Pancreas (tissue), 10 donors: ENCODE measurements around the gene MRC1. TPM values are rescaled to one million over a fixed set of nuclear protein-coding genes. Genes with fewer than 3 reads are reported as not detected.

Experiments used
- ATAC-seq, 4 donors: fragments of 200-7000 bp; cut with Tn5 transposase; one replicate each; pipeline versions ENCODE4 v1.8.0 to v1.9.1; 2020; ENCODE audit warnings: mild to moderate bottlenecking in 4 of 4, moderate library complexity in 4 of 4
- DNase-seq, 6 donors: peaks; one replicate each; pipeline ENCODE4 v3.0.0-alpha.2; 2020
- FAIRE-seq: peaks from 2 replicates; lab custom pipeline; 2012; peaks lifted over from hg19 to GRCh38; lab: Jason Lieb, UNC
- H3K27ac ChIP-seq, 4 donors: fragments of 200-600 bp; sonication (generic); 1 replicate in 3 of 4; 2 replicates in 1 of 4; pipeline versions ENCODE4 v1.5.0 to v1.8.0; 2020
- H3K27me3 ChIP-seq, 4 donors: fragments of 200-600 bp; one replicate each; pipeline ENCODE4 v1.8.0; 2021
- H3K36me3 ChIP-seq, 3 donors: fragments of 200-600 bp; sonication (generic) in 1 of 3; one replicate each; pipeline versions ENCODE4 v1.5.0 to v1.8.0; 2020 to 2021
- H3K4me1 ChIP-seq, 3 donors: fragments of 200-600 bp; one replicate each; pipeline ENCODE4 v1.8.0; 2021
- H3K4me3 ChIP-seq, 4 donors: fragments of 200-600 bp; sonication (generic) in 2 of 4; one replicate each; pipeline versions ENCODE4 v1.5.0 to v1.8.0; 2020 to 2021
- H3K9me3 ChIP-seq, 4 donors: fragments of 200-600 bp; one replicate each; pipeline ENCODE4 v1.8.0; 2021
- CTCF ChIP-seq, 4 donors: fragments of 200-600 bp; sonication (generic) in 3 of 4; IDR thresholded peaks; one replicate each; pipeline versions ENCODE4 v1.5.0 to v1.8.0; 2021; ENCODE audit warnings: antibody characterized with exemption in 4 of 4
- WGBS, 2 donors: extraction: QIAGEN DNeasy Blood & Tissue Kit; methylation state at CpG; one replicate each; pipeline ENCODE4 v1.1.7; 2013; 5-methylcytosine and 5-hydroxymethylcytosine counted together
- intact Hi-C, 3 donors: fragments of 100-400 bp; cut with DNase I; formaldehyde crosslinking; loops; one replicate each; pipeline versions ENCODE4 v1.11.1 to v1.14.2; 2022
- polyA plus RNA-seq, 2 donors: library from polyadenylated mRNA; stranded (reverse); fragments of 200-250 nt; gene quantifications; one replicate each; pipeline ENCODE4 v1.2.3, GENCODE V29; 2013
- total RNA-seq, 6 donors: library from RNA; stranded (reverse); fragmentation: NEBNext Ultra II Directional in 4 of 6; extraction: Animal tissue kit (Norgen Biotek cat#: 25700) in 4 of 6; gene quantifications; one replicate each; pipeline versions ENCODE4 v1.2.1 to v1.2.4, GENCODE V29; 2021 to 2023
- donor health status: healthy with polysubstance abuse.
- donor health status: DM: no; HTN: no; CAD: no; lungs with moderate emphysema.
- donor health status: DM: no; HTN: no; CAD: no.
- donor health status: control.
- donor health status: control.
- donor health status: Bipolar disorder and iron deficiency.
- donor health status: DM: yes; HTN: yes; CAD: no.
- donor health status: DM: no; HTN: no; CAD: no.
- donor health status: DM: no; HTN: no; CAD: no.
- donor health status: DM: yes; HTN: yes; CAD: no.

Gene MRC1
- total and polyA plus RNA-seq, 8 donors = 1.2 to 23.6 (median 3.1) TPM

- H3K27ac ChIP-seq = no peak overlapping the region
- ATAC-seq = no peak
- no peak for TF ChIP-seq CTCF (IDR thresholded peaks at IDR 0.05)
- no peaks in the 10 kb centered on the region for H3K27me3 ChIP-seq
- no peak overlapping the region for H3K4me3 ChIP-seq
- H3K9me3 ChIP-seq = no peaks in the 10 kb centered on the region
- intact Hi-C loops = no loop called here
- no peaks in the 10 kb centered on the region for H3K36me3 ChIP-seq
- DNase-seq = no peak
- H3K4me1 ChIP-seq = no peaks in the 10 kb centered on the region
- 82 to 89% methylated on average over 10 of the region's 10 CpGs for WGBS, 2 donors
- FAIRE-seq = no peak
Observed at GRCh38 chr10:17866346-17866745, 57.2 kb downstream of the MRC1 start.

DNA sequence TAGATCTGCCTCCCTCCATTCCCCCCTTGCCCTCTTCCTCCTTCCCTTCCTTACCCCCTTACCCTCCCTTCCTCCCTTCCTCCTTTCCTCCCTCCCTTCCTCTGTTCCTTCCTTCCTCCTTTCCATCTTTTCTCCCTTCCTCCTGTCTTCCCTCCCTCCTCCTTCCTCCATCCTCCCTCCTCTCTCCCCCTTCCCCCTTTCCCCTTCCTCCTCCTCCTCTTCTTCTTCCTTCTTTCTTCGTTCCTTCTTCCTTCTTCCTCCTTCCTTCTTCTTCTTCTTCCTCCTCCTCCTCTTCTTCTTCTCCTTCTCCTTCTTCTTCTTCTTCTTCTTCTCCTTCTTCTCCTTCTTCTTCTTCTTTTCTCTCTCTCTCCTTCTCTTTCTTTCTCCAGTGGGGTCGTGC lies 57.9 kb downstream of the MRC1 start:
- Histone ChIP-seq H3K9me3 (no peaks in the 10 kb centered on the region), H3K4me3 (no peak overlapping the region)
- intact Hi-C loops = no loop called here

DNA sequence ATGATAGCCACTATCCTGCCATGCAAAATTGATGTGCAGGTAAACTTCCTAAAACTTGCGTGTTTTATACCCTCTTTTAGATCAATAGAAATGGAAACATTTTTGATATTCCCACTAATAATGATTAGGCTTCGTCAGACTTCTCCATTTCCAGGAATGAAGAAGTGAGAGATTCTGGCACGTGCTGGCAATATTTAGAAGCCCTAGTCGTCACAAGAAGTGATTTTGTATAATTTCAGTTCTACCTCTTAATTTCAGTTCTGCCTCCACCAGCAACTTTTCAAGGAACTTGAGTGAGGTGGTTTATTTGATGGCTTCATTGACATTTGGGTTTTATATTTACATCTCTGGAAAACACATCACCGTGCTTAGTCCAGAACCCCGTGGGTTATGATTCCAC lies 61.9 kb downstream of the MRC1 start:
- Histone ChIP-seq H3K4me1 (peaks cover 0 to 6% (median 0%) of the 10 kb centered on the region in 3 donors), H3K36me3 (no peaks in the 10 kb centered on the region), H3K9me3 (no peaks in the 10 kb centered on the region), H3K27me3 (no peaks in the 10 kb centered on the region), H3K27ac (no peak overlapping the region), H3K4me3 (no peak overlapping the region)
- TF ChIP-seq CTCF (IDR thresholded peaks at IDR 0.05) = no peak
- no peak for ATAC-seq
- no peak for FAIRE-seq
- intact Hi-C loops = loop anchor here in 1 of 3 donors (5.0 kb wide), 1 partner anchor 259 kb away; no protein-coding TSS in a partner anchor
- DNase-seq = no peak
- WGBS, 2 donors = 82 to 87% methylated on average over 6 of the region's 6 CpGs

More for the DNA sequence above, 57.9 kb downstream of the MRC1 start:
- H3K27me3 ChIP-seq = no peaks in the 10 kb centered on the region
- DNase-seq = no peak
- no peak overlapping the region for H3K27ac ChIP-seq
- FAIRE-seq = no peak
- no peaks in the 10 kb centered on the region for H3K36me3 ChIP-seq
- no peaks in the 10 kb centered on the region for H3K4me1 ChIP-seq
- TF ChIP-seq CTCF (IDR thresholded peaks at IDR 0.05) = no peak
- no peak for ATAC-seq
- WGBS, 2 donors = 78 to 85% methylated on average over 2 of the region's 2 CpGs

DNA sequence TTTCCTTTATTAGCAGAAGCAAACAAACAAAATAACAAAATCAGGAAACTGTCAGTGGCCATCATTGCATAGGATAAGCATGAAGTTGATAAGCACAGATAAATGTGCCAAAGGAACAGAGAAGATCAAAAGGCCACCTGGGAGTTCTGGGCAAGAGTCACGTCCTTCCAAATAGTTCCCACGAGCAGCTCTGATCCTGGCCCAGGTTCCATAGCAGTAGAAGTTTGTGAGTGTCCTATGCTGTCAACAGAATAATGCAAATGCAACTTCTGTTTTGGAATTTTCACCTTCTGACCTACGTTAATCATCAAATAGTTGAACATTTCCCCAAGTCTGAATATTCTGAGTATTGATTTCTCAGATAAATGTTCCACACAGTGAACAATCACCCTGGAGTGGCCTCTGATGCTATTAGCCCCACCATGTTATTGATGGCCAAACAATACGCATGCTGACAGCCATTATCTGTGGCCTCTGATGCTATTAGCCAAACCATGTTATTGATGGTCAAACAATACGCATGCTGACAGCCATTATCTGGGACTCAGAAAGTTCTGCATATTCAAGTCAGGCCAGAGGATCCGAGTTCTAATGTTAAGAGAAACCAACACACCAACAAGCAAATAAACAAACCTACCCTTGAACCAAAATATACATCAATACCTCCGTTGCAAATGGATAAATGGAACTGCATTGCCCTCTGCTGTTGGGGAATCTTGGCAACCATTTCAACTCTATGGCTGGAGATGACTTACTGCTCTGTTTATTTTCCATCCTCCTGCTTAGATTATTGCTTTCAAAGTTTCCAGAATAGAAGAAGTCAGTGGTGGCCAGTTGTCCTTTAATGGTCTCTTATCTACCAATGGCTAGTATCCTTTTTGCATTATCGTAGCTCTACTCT lies 63.3 kb downstream of the MRC1 start:
- Histone ChIP-seq H3K4me3 (no peak overlapping the region), H3K4me1 (peaks cover 0 to 6% (median 0%) of the 10 kb centered on the region in 3 donors), H3K27ac (no peak overlapping the region), H3K9me3 (no peaks in the 10 kb centered on the region), H3K27me3 (no peaks in the 10 kb centered on the region), H3K36me3 (no peaks in the 10 kb centered on the region)
- FAIRE-seq (peak; percentile 20), DNase-seq (peak in 1 of 6 donors; percentile 39), ATAC-seq (peak; percentile 50 to 90 (median 84))
- intact Hi-C loops = loop anchor here in 1 of 3 donors (5.0 kb wide), 1 partner anchor 260 kb away; no protein-coding TSS in a partner anchor
- TF ChIP-seq CTCF (IDR thresholded peaks at IDR 0.05) = peak in 2 of 4 donors; percentile 18 to 37
- WGBS, 2 donors = 23 to 25% methylated on average over 8 of the region's 8 CpGs
